IPS-NIHi11 (cell line): ENCODE measurements around the gene PTOV1.
"Not testable (repeated sequence)": the region's sequence is repeated elsewhere in the genome, so short reads cannot be mapped to it uniquely, and the experiment has no call there.

ENCODE experiments used
- DNase-seq: peaks from one replicate; pipeline ENCODE4 v3.0.0; 2012; ENCODE audit warnings: mixed read lengths, low spot score

Gene PTOV1

GRCh38 chr19:49817964-49818648 is 32.9 kb upstream of the PTOV1 start, which contains the start of gene MED25:
Gene MED25 (plus strand): TSS chr19:49818289. CDS start chr19:49818342, 53 bp downstream.
- DNase-seq: peak; percentile 96

GRCh38 chr19:49818649-49819370 is 32.1 kb upstream of the PTOV1 start:
- DNase-seq: no peak

GRCh38 chr19:49819452-49820115 is 31.4 kb upstream of the PTOV1 start:
- DNase-seq: not testable (repeated sequence)

GRCh38 chr19:49820125-49820524 is 30.8 kb upstream of the PTOV1 start:
- no peak for DNase-seq

- no peak for DNase-seq
Measured at GRCh38 chr19:49823472-49823871, 27.5 kb upstream of the PTOV1 start.

- no peak for DNase-seq
Measured at GRCh38 chr19:49824662-49825061, 26.3 kb upstream of the PTOV1 start.

- DNase-seq: no peak
Measured at GRCh38 chr19:49827034-49827433, 23.9 kb upstream of the PTOV1 start.

GRCh38 chr19:49829200-49829599 is 21.8 kb upstream of the PTOV1 start:
- DNase-seq: no peak

- no peak for DNase-seq
Measured at GRCh38 chr19:49829721-49830120, 21.2 kb upstream of the PTOV1 start.

- no peak for DNase-seq
Measured at GRCh38 chr19:49830766-49831165, 20.2 kb upstream of the PTOV1 start.

- DNase-seq: no peak
Measured at GRCh38 chr19:49831592-49831991, 19.4 kb upstream of the PTOV1 start.

GRCh38 chr19:49832556-49832955 is 18.4 kb upstream of the PTOV1 start:
- DNase-seq: no peak

- no peak for DNase-seq
Measured at GRCh38 chr19:49833599-49833998, 17.4 kb upstream of the PTOV1 start.

GRCh38 chr19:49835562-49835961 is 15.4 kb upstream of the PTOV1 start:
- DNase-seq: no peak

- no peak for DNase-seq
Measured at GRCh38 chr19:49836176-49837008, 14.6 kb upstream of the PTOV1 start.

- DNase-seq: no peak
Measured at GRCh38 chr19:49837009-49837310, 14.0 kb upstream of the PTOV1 start.

- no peak for DNase-seq
Measured at GRCh38 chr19:49837425-49837824, 13.5 kb upstream of the PTOV1 start.

GRCh38 chr19:49838885-49839588 is 11.9 kb upstream of the PTOV1 start:
- DNase-seq: no peak

GRCh38 chr19:49839713-49840112 is 11.2 kb upstream of the PTOV1 start:
- no peak for DNase-seq

GRCh38 chr19:49840321-49840720 is 10.6 kb upstream of the PTOV1 start:
- DNase-seq: no peak

GRCh38 chr19:49840736-49841249 is 10.2 kb upstream of the PTOV1 start:
- DNase-seq: no peak
